Endothelial cell of umbilical vein (primary cell): ENCODE measurements around the gene GSTT4. TPM values are rescaled to one million over a fixed set of nuclear protein-coding genes. Genes with fewer than 3 reads are reported as not detected.
"Not testable (repeated sequence)": the region's sequence is repeated elsewhere in the genome, so short reads cannot be mapped to it uniquely, and the experiment has no call there.

ENCODE experiments used
- BruUV-seq: library from RNA; stranded (reverse); fragments of 400-500 nt; replicated peaks from 2 replicates; lab custom pipeline; 2021; lab: Mats Ljungman, UMichigan
- CTCF ChIA-PET: fragments of 300-600, 350-600 bp; sonication (Branson Sonifier 250); formaldehyde crosslinking; loops from one replicate; lab custom pipeline; 2021; ENCODE audit warnings: antibody characterized with exemption, inconsistent platforms; lab: Charles Lee
- POLR2A ChIA-PET: fragments of 300-600, 350-600 bp; sonication (Branson Sonifier 250); formaldehyde crosslinking; loops from one replicate; lab custom pipeline; 2021; ENCODE audit warnings: antibody characterized with exemption, inconsistent platforms; lab: Charles Lee
- DNase-seq: peaks from one replicate; pipeline ENCODE4 v3.0.0-alpha.2; 2011; ENCODE audit warnings: low read depth, low spot score
- FAIRE-seq: peaks from 2 replicates; lab custom pipeline; 2011; peaks lifted over from hg19 to GRCh38; lab: Jason Lieb, UNC
- H2AFZ ChIP-seq: 2 replicates; pipeline ENCODE4 v1.6.0; 2012; ENCODE audit warnings: low read depth, low read length, control low read depth, inconsistent platforms
- H3K27ac ChIP-seq: 2 replicates; pipeline ENCODE4 v1.5.1; 2011; ENCODE audit warnings: low read depth, mild to moderate bottlenecking, control low read depth, low read length, moderate library complexity; ENCODE audit not compliant: insufficient read depth
- H3K27me3 ChIP-seq, 2 experiments: 2 replicates each; pipeline versions ENCODE4 v1.6.0 to v1.6.1; 2011; ENCODE audit warnings: low read length in 2 of 2, mixed read lengths in 1 of 2; ENCODE audit not compliant: control insufficient read depth in 2 of 2, insufficient read depth in 2 of 2
- H3K36me3 ChIP-seq, 2 experiments: 2 replicates in 1 of 2; 3 replicates in 1 of 2; pipeline ENCODE4 v1.5.1; 2011; ENCODE audit warnings: low read length in 2 of 2, mild to moderate bottlenecking in 1 of 2, moderate library complexity in 1 of 2; ENCODE audit not compliant: control insufficient read depth in 2 of 2, insufficient read depth in 2 of 2; ENCODE audit errors: extremely low read depth in 1 of 2
- H3K4me1 ChIP-seq: 3 replicates; pipeline ENCODE4 v1.5.1; 2011; ENCODE audit warnings: mild to moderate bottlenecking, low read length; ENCODE audit not compliant: control insufficient read depth, insufficient read depth; ENCODE audit errors: extremely low read depth
- H3K4me2 ChIP-seq: 2 replicates; pipeline ENCODE4 v1.6.1; 2011; ENCODE audit warnings: low read length, control low read depth, mixed read lengths; ENCODE audit not compliant: insufficient read depth
- H3K4me3 ChIP-seq, 3 experiments: fragments of 200-600 bp in 1 of 3; sonication (generic), shearing (Covaris generic) in 1 of 3; replicated peaks in 1 of 3; 2 replicates each; pipeline ENCODE4 v1.5.1; 2011 to 2016; ENCODE audit warnings: control low read depth in 3 of 3, low read length in 3 of 3, mild to moderate bottlenecking in 2 of 3, inconsistent platforms in 1 of 3, low read depth in 1 of 3, moderate library complexity in 1 of 3; ENCODE audit not compliant: insufficient read depth in 1 of 3
- H3K79me2 ChIP-seq: 2 replicates; pipeline ENCODE4 v1.6.0; 2012; ENCODE audit warnings: low read length, inconsistent platforms; ENCODE audit not compliant: control insufficient read depth, insufficient read depth
- H3K9ac ChIP-seq: replicated peaks from 2 replicates; pipeline ENCODE3; 2011; ENCODE audit warnings: low read length, control low read depth; ENCODE audit not compliant: insufficient read depth; ENCODE audit errors: extremely low read depth
- H3K9me1 ChIP-seq: replicated peaks from 3 replicates; pipeline ENCODE4 v1.6.0; 2011; ENCODE audit warnings: mild to moderate bottlenecking, low read length; ENCODE audit not compliant: control insufficient read depth, insufficient read depth; ENCODE audit errors: extremely low read depth
- H3K9me3 ChIP-seq: replicated peaks from 2 replicates; pipeline ENCODE4 v1.5.1; 2012; ENCODE audit warnings: low read length, inconsistent platforms; ENCODE audit not compliant: control insufficient read depth, insufficient read depth
- H4K20me1 ChIP-seq: replicated peaks from 2 replicates; pipeline ENCODE3; 2011; ENCODE audit warnings: mild to moderate bottlenecking, low read length; ENCODE audit not compliant: control insufficient read depth, insufficient read depth; ENCODE audit errors: extremely low read depth
- dilution Hi-C: fragments of 300-500 bp; cut with MboI; formaldehyde crosslinking; loops from one replicate; pipeline ENCODE4 v1.15.0; 2019; ENCODE audit warnings: low sequenced_read_pairs; ENCODE audit not compliant: extremely low pct_ligation_motif_present
- intact Hi-C: fragments of 100-400 bp; cut with micrococcal nuclease; formaldehyde crosslinking; loops from one replicate; pipeline ENCODE4 v1.10.0; 2022
- polyA plus RNA-seq, 4 experiments: library from polyadenylated mRNA; depleted of rRNA in 3 of 4; stranded (reverse) in 3 of 4; unstranded in 1 of 4; fragments of >200 nt; gene quantifications; 2 replicates each; pipeline versions ENCODE4 v1.2.1 to v1.2.3, GENCODE V29; 2011 to 2012; ENCODE audit warnings: missing spikeins in 1 of 4
- total RNA-seq: library from RNA; stranded (reverse); gene quantifications from 2 replicates; pipeline ENCODE4 v1.2.3, GENCODE V29; 2021

Gene GSTT4
- total and polyA plus RNA-seq, 2 donors (not counting 3 experiments of a cell fraction or from before 2014, with no cell fraction given): not detected

GRCh38 chr22:23951383-23951782 is 53.9 kb downstream of the GSTT4 start:
- H2AFZ ChIP-seq, H3K9me1 ChIP-seq, H3K4me3 ChIP-seq, H3K79me2 ChIP-seq, H3K27ac ChIP-seq, dilution Hi-C loops, BruUV-seq, CTCF ChIA-PET, POLR2A ChIA-PET, H3K27me3 ChIP-seq, FAIRE-seq, H4K20me1 ChIP-seq, H3K9me3 ChIP-seq, H3K4me1 ChIP-seq, H3K36me3 ChIP-seq, DNase-seq, H3K4me2 ChIP-seq, H3K9ac ChIP-seq: not testable (repeated sequence)
- intact Hi-C loops: loop anchor here (10.0 kb wide), 1 partner anchor 293 kb away; the partner anchor contains the start of gene GGT5

GRCh38 chr22:23949764-23950163 is 55.5 kb downstream of the GSTT4 start:
- CTCF ChIA-PET: interaction anchor here (0.6 kb wide), 1 partner anchor 43 kb away, joined by 3 read pairs; no protein-coding TSS in a partner anchor
- H3K9me1 ChIP-seq, H3K9me3 ChIP-seq, H3K9ac ChIP-seq, H3K27me3 ChIP-seq, H3K4me1 ChIP-seq, FAIRE-seq, H3K4me2 ChIP-seq, H3K36me3 ChIP-seq, H2AFZ ChIP-seq, H3K4me3 ChIP-seq, H3K27ac ChIP-seq, H4K20me1 ChIP-seq, POLR2A ChIA-PET, BruUV-seq, DNase-seq, dilution Hi-C loops, H3K79me2 ChIP-seq: not testable (repeated sequence)
- intact Hi-C loops: loop anchor here (10.0 kb wide), 1 partner anchor 295 kb away; the partner anchor contains the start of gene GGT5

Other genes starting within 250 kb of the GSTT4 start
- not detected in 2 replicates for gene C22orf15, start 242.5 kb downstream of the GSTT4 start, total RNA-seq
- 0.86 and 0.94 TPM in 2 replicates for gene C22orf15, start 242.5 kb downstream of the GSTT4 start, polyA plus RNA-seq
- 64.8 and 75.6 TPM in 2 replicates for gene CHCHD10, start 237.5 kb downstream of the GSTT4 start, total RNA-seq
- 27.3 and 28.1 TPM in 2 replicates for gene CHCHD10, start 237.5 kb downstream of the GSTT4 start, polyA plus RNA-seq
- gene MMP11, start 232.6 kb downstream of the GSTT4 start, total RNA-seq: 10.1 and 10.3 TPM in 2 replicates
- gene MMP11, start 232.6 kb downstream of the GSTT4 start, polyA plus RNA-seq: 16.9 and 23.2 TPM in 2 replicates
- gene SMARCB1, start 218.5 kb downstream of the GSTT4 start, total RNA-seq: 113 and 130 TPM in 2 replicates
- 135 and 148 TPM in 2 replicates for gene SMARCB1, start 218.5 kb downstream of the GSTT4 start, polyA plus RNA-seq
- 2.4 and 3.4 TPM in 2 replicates for gene DERL3, start 166.4 kb downstream of the GSTT4 start, total RNA-seq
- 3.8 and 4.1 TPM in 2 replicates for gene DERL3, start 166.4 kb downstream of the GSTT4 start, polyA plus RNA-seq
- 3.6 and 4.6 TPM in 2 replicates for gene SLC2A11, start 147.6 kb downstream of the GSTT4 start, total RNA-seq
- 3.1 and 4.2 TPM in 2 replicates for gene SLC2A11, start 147.6 kb downstream of the GSTT4 start, polyA plus RNA-seq
- gene MIF, start 111.1 kb downstream of the GSTT4 start, total RNA-seq: 674 and 730 TPM in 2 replicates
- 529 and 898 TPM in 2 replicates for gene MIF, start 111.1 kb downstream of the GSTT4 start, polyA plus RNA-seq
- gene GSTT2B, start 44.3 kb downstream of the GSTT4 start, total RNA-seq: 4.0 and 33.6 TPM in 2 replicates
- gene GSTT2B, start 44.3 kb downstream of the GSTT4 start, polyA plus RNA-seq: 36.1 and 46.5 TPM in 2 replicates
- 2.7 TPM in 1 of 2 replicates, not detected in the other for gene DDTL, start 38.6 kb downstream of the GSTT4 start, total RNA-seq
- gene DDTL, start 38.6 kb downstream of the GSTT4 start, polyA plus RNA-seq: 0.51 and 0.57 TPM in 2 replicates
- 89.5 and 106 TPM in 2 replicates for gene DDT, start 31.0 kb downstream of the GSTT4 start, total RNA-seq
- gene DDT, start 31.0 kb downstream of the GSTT4 start, polyA plus RNA-seq: 205 and 265 TPM in 2 replicates
- gene GSTT2, start 25.3 kb downstream of the GSTT4 start, total RNA-seq: not detected in 2 replicates
- 2.9 and 3.0 TPM in 2 replicates for gene GSTT2, start 25.3 kb downstream of the GSTT4 start, polyA plus RNA-seq
- 67.8 and 68.9 TPM in 2 replicates for gene CABIN1, start 5.9 kb upstream of the GSTT4 start, total RNA-seq
- gene CABIN1, start 5.9 kb upstream of the GSTT4 start, polyA plus RNA-seq: 14.5 and 15.6 TPM in 2 replicates
- 0.18 and 0.27 TPM in 2 replicates for gene SUSD2, start 176.0 kb upstream of the GSTT4 start, total RNA-seq
- gene SUSD2, start 176.0 kb upstream of the GSTT4 start, polyA plus RNA-seq: 0.26 and 0.35 TPM in 2 replicates
- 35.1 and 45.9 TPM in 2 replicates for gene GGT5, start 239.6 kb upstream of the GSTT4 start, total RNA-seq
- 293 and 501 TPM in 2 replicates for gene GGT5, start 239.6 kb upstream of the GSTT4 start, polyA plus RNA-seq